Stimulated activated CD4-positive, alpha-beta T cell treated with anti-CD3 and anti-CD28 coated beads, Interleukin-4, amount 100 ng/mL, for 24 hours (primary cell): ENCODE data around the gene SNX11.

Source experiments
- DNase-seq: peaks from one replicate; pipeline ENCODE4 v3.0.0-alpha.2; 2020

SNX11 gene

GRCh38 chr17:48169926-48170325, 62.4 kb downstream of the SNX11 start:
- DNase-seq = no peak
